Spleen (tissue), 11 donors: ENCODE measurements around the gene OR6C4. TPM values are rescaled to one million over a fixed set of nuclear protein-coding genes. Genes with fewer than 3 reads are reported as not detected.
"Not testable (repeated sequence)": the region's sequence is repeated elsewhere in the genome, so short reads cannot be mapped to it uniquely, and the experiment has no call there.

ENCODE experiments used
- DNase-seq: peaks from one replicate; pipeline ENCODE4 v3.0.0-alpha.2; 2020
- H3K27ac ChIP-seq, 8 donors: fragments of 200-600 bp; sonication (generic) in 7 of 8; 1 replicate in 4 of 8; 2 replicates in 4 of 8; pipeline versions ENCODE4 v1.5.0 to v1.8.0; 2016 to 2021; ENCODE audit warnings: inconsistent platforms in 4 of 8, mild to moderate bottlenecking in 4 of 8, moderate library complexity in 1 of 8
- H3K27me3 ChIP-seq, 7 donors: fragments of 200-600 bp; sonication (generic) in 6 of 7; replicated peaks in 1 of 7; 1 replicate in 4 of 7; 2 replicates in 3 of 7; pipeline versions ENCODE4 v1.5.0 to v1.8.0; 2016 to 2021; ENCODE audit warnings: inconsistent platforms in 3 of 7, mild to moderate bottlenecking in 1 of 7
- H3K36me3 ChIP-seq, 6 donors: fragments of 200-600 bp; sonication (generic) in 5 of 6; 1 replicate in 4 of 6; 2 replicates in 2 of 6; pipeline versions ENCODE4 v1.5.0 to v1.8.0; 2016 to 2021; ENCODE audit warnings: inconsistent platforms in 2 of 6
- H3K4me1 ChIP-seq, 6 donors: fragments of 200-600 bp; sonication (generic) in 5 of 6; 1 replicate in 3 of 6; 2 replicates in 3 of 6; pipeline versions ENCODE4 v1.5.0 to v1.8.0; 2016 to 2021; ENCODE audit warnings: inconsistent platforms in 3 of 6
- H3K4me3 ChIP-seq, 8 donors: fragments of 200-600 bp; sonication (generic) in 7 of 8; 1 replicate in 4 of 8; 2 replicates in 4 of 8; pipeline versions ENCODE4 v1.5.0 to v1.8.0; 2016 to 2021; ENCODE audit warnings: inconsistent platforms in 4 of 8, mild to moderate bottlenecking in 4 of 8, moderate library complexity in 2 of 8
- H3K9me3 ChIP-seq, 8 donors: fragments of 200-600 bp; sonication (generic) in 7 of 8; 1 replicate in 4 of 8; 2 replicates in 4 of 8; pipeline versions ENCODE4 v1.5.0 to v1.8.0; 2016 to 2021; ENCODE audit warnings: inconsistent platforms in 4 of 8
- POLR2A ChIP-seq, 3 donors: fragments of 450-650 bp; IDR thresholded peaks; one replicate each; pipeline ENCODE4 v1.5.1; 2017; ENCODE audit warnings: antibody characterized with exemption in 3 of 3, mild to moderate bottlenecking in 1 of 3
- POLR2AphosphoS5 ChIP-seq, 3 donors: sonication (generic); formaldehyde crosslinking; IDR thresholded peaks; one replicate each; pipeline ENCODE4 v1.5.1; 2017; ENCODE audit warnings: antibody characterized with exemption in 3 of 3
- WGBS, 5 donors: extraction: QIAGEN DNeasy Blood & Tissue Kit in 3 of 5; methylation state at CpG; one replicate each; pipeline versions ENCODE4 v1.1.5 to v1.1.7; 2013 to 2018; 5-methylcytosine and 5-hydroxymethylcytosine counted together
- intact Hi-C: fragments of 100-400 bp; cut with DNase I; formaldehyde crosslinking; loops from one replicate; pipeline ENCODE4 v1.15.0; 2023; ENCODE audit warnings: low total_unique reads
- polyA plus RNA-seq, 3 donors: library from polyadenylated mRNA; stranded (reverse); fragments of 200-250 nt; gene quantifications; one replicate each; pipeline ENCODE4 v1.2.1, GENCODE V29; 2013
- total RNA-seq, 7 donors: library from RNA; depleted of rRNA in 3 of 7; stranded (reverse); fragments of >200 nt in 3 of 7; fragmentation: NEBNext Ultra II Directional in 4 of 7; extraction: Animal tissue kit (Norgen Biotek cat#: 25700) in 4 of 7; gene quantifications; one replicate each; pipeline versions ENCODE4 v1.1.0 to v1.2.1, GENCODE V29; 2016 to 2021
- TF ChIP-seq, protein P1 (sequence below), 11 experiments: fragments of 200-600 bp in 7 of 11; fragments of 450-650 bp in 4 of 11; sonication (generic) in 4 of 11; IDR thresholded peaks in 8 of 11; conservative IDR thresholded peaks in 3 of 11; 1 replicate in 7 of 11; 2 replicates in 4 of 11; pipeline versions ENCODE4 v1.4.0 to v1.8.0; 2016 to 2021; ENCODE audit warnings: antibody characterized with exemption in 11 of 11, inconsistent platforms in 4 of 11, mild to moderate bottlenecking in 1 of 11
- donor health status: healthy with polysubstance abuse.
- donor health status: DM: no; HTN: no; CAD: no; lungs with moderate emphysema.
- donor health status: DM: no; HTN: no; CAD: no.
- donor health status: Bipolar disorder and iron deficiency.
- donor health status: healthy.
- donor health status: DM: no; HTN: no; CAD: no.
- donor health status: DM: yes; HTN: yes; CAD: no.

The OR6C4 gene
- total and polyA plus RNA-seq, 10 donors: not detected

DNA sequence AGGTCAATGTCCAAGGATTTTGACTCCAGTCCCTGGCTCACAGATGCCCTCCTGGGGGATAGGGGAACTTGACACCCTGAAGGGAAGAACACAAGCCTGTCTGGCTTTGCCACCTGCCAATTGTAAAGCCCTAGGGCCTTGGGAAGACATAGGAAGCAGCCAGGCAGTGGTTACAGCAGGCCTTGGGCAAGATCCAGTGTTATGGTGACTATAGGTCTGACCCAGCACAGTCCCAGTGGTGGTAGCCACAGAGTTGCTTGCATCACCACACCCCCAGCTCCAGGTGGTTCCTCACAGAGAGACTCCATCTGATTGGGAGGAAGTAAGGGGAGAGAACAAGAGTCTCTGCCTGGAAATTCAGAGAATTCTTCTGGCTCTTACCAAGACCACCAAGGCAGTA, 33.0 kb upstream of the OR6C4 start:
- H3K4me3 ChIP-seq: no peak overlapping the region
- intact Hi-C loops: no loop called here
- no peaks in the 10 kb centered on the region for H3K4me1 ChIP-seq
- H3K27me3 ChIP-seq: no peaks in the 10 kb centered on the region
- no peak for DNase-seq
- peaks cover 0 to 7% (median 3%) of the 10 kb centered on the region in 8 donors for H3K9me3 ChIP-seq
- no peak for TF ChIP-seq POLR2AphosphoS5 (IDR thresholded peaks at IDR 0.05)
- TF ChIP-seq POLR2A (IDR thresholded peaks at IDR 0.05): no peak
- TF ChIP-seq, protein P1, sequence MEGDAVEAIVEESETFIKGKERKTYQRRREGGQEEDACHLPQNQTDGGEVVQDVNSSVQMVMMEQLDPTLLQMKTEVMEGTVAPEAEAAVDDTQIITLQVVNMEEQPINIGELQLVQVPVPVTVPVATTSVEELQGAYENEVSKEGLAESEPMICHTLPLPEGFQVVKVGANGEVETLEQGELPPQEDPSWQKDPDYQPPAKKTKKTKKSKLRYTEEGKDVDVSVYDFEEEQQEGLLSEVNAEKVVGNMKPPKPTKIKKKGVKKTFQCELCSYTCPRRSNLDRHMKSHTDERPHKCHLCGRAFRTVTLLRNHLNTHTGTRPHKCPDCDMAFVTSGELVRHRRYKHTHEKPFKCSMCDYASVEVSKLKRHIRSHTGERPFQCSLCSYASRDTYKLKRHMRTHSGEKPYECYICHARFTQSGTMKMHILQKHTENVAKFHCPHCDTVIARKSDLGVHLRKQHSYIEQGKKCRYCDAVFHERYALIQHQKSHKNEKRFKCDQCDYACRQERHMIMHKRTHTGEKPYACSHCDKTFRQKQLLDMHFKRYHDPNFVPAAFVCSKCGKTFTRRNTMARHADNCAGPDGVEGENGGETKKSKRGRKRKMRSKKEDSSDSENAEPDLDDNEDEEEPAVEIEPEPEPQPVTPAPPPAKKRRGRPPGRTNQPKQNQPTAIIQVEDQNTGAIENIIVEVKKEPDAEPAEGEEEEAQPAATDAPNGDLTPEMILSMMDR (IDR thresholded peaks at IDR 0.05 in 8 of 11, conservative IDR thresholded peaks at IDR 0.05 in 3 of 11): no peak
- no peaks in the 10 kb centered on the region for H3K36me3 ChIP-seq
- no peak overlapping the region for H3K27ac ChIP-seq

DNA sequence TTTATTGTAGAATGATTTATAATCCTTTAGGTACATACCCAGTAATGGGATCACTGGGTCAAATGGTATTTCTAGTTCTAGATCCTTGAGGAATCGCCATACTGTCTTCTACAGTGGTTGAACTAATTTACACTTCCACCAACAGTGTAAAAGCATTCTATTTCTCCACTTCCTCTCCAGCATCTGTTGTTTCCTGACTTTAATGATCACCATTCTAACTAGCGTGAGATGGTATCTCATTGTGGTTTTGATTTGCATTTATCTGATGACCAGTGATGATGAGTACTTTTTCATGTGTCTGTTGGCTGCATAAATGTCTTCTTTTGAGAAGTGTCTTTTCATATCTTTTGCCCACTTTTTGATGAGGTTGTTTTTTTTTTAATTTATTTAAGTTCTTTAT, 1.2 kb upstream of the OR6C4 start:
- DNase-seq, H3K36me3 ChIP-seq, intact Hi-C loops, H3K4me3 ChIP-seq, H3K27ac ChIP-seq, H3K4me1 ChIP-seq, H3K27me3 ChIP-seq: not testable (repeated sequence)
- peaks cover 0 to 18% (median 10%) of the 10 kb centered on the region in 8 donors for H3K9me3 ChIP-seq
- WGBS, 5 donors: 36 to 54% (median 50%) methylated on average over 2 of the region's 2 CpGs

DNA sequence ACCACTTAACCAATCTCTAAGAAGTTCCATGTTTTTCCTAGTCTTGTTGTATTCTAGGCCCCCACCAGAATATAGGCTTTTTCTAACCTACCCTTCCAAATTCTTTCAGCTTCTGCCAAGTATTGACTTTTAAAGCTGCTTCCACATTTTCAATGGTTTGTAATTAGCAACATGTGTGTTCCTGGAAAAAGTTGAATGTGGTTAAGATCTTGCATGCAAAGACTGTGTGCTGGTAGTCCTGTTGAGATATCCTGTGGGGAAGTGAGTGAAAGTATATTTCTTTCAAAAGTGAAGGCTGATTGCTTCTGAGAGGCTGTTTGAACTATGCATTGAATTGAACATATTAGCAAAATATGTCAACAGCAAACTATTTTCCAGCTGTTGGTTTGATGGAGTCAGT, 646 bp upstream of the OR6C4 start:
- no peak overlapping the region for H3K4me3 ChIP-seq
- no peaks in the 10 kb centered on the region for H3K27me3 ChIP-seq
- intact Hi-C loops: no loop called here
- H3K36me3 ChIP-seq: no peaks in the 10 kb centered on the region
- H3K9me3 ChIP-seq: peaks cover 0 to 18% (median 10%) of the 10 kb centered on the region in 8 donors
- no peaks in the 10 kb centered on the region for H3K4me1 ChIP-seq
- TF ChIP-seq POLR2AphosphoS5 (IDR thresholded peaks at IDR 0.05) (no peak), POLR2A (IDR thresholded peaks at IDR 0.05) (no peak)
- TF ChIP-seq, protein P1 (IDR thresholded peaks at IDR 0.05 in 8 of 11, conservative IDR thresholded peaks at IDR 0.05 in 3 of 11): no peak
- no peak for DNase-seq
- H3K27ac ChIP-seq: no peak overlapping the region

DNA sequence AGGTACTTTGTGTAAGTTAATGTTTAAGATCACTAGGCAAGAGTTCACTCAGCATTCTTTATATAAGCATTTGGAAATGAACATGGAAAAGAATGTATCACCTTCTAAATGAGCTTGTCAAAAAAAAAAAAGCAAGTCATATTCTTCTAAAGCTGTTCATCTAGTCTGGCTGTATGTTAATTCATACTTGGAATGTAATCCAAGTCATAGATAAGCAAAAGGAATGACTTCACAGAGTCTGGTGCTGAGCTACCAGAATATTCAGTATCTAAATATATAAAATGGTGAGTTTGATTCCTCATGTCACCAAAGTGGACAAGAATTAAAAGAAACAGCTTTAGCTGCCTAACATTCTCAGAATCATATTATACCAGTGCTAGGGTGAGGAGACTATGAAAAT, 4.9 kb downstream of the OR6C4 start:
- DNase-seq: no peak
- H3K9me3 ChIP-seq: peaks cover 0 to 40% (median 30%) of the 10 kb centered on the region in 8 donors
- H3K27me3 ChIP-seq: peaks cover 0 to 11% (median 0%) of the 10 kb centered on the region in 7 donors
- intact Hi-C loops: no loop called here
- H3K36me3 ChIP-seq: no peaks in the 10 kb centered on the region
- TF ChIP-seq, protein P1 (IDR thresholded peaks at IDR 0.05 in 8 of 11, conservative IDR thresholded peaks at IDR 0.05 in 3 of 11): no peak
- TF ChIP-seq POLR2AphosphoS5 (IDR thresholded peaks at IDR 0.05) (no peak), POLR2A (IDR thresholded peaks at IDR 0.05) (no peak)
- no peak overlapping the region for H3K4me3 ChIP-seq
- no peaks in the 10 kb centered on the region for H3K4me1 ChIP-seq
- no peak overlapping the region for H3K27ac ChIP-seq

DNA sequence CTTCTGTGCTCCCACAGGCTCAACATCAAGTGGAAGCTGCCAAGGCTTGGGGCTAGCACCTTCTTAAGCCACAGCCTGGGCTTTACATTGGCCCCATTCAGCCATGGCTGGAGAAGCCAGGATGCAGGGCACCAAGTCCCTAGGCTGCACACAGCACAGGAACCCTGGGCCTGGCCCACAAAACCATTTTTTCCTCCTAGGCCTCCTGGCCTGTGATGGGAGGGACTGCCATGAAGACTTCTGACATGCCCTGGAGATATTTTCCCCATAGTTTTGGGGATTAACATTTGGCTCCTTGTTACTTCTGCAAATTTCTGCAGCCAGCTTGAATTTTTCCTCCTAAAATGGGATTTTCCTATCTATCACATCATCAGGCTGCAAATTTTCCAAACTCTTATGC, 20.7 kb downstream of the OR6C4 start:
- H3K27me3 ChIP-seq, H3K27ac ChIP-seq, H3K4me1 ChIP-seq, H3K4me3 ChIP-seq, DNase-seq, H3K36me3 ChIP-seq, intact Hi-C loops: not testable (repeated sequence)
- H3K9me3 ChIP-seq: peaks cover 8 to 65% (median 45%) of the 10 kb centered on the region in 8 donors

DNA sequence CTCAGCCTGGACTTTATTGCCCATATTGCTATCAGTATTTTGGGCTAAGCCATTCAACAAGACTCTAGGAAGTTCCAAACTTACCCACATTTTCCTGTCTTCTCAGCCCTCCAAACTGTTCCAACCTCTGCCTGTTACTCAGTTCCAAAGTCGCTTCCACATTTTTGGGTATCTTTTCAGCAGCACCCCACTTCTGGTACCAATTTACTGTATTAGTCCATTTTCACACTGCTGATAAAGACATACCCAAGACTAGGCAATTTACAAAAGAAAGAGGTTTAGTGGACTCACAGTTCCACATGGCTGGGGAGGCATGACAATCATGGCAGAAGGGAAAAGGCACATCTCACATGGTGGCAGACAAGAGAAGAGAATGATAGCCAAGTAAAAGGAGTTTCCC, 21.3 kb downstream of the OR6C4 start:
- H3K4me3 ChIP-seq, H3K4me1 ChIP-seq, H3K27ac ChIP-seq, H3K27me3 ChIP-seq, DNase-seq, intact Hi-C loops, H3K36me3 ChIP-seq: not testable (repeated sequence)
- peaks cover 8 to 68% (median 45%) of the 10 kb centered on the region in 8 donors for H3K9me3 ChIP-seq
- WGBS, 5 donors: 85 to 93% (median 88%) methylated on average over 1 of the region's 1 CpG
